Transverse colon (tissue), 3 donors: ENCODE measurements around the gene TICAM2.

ENCODE experiments used
- EP300 ChIP-seq: sonication (generic); formaldehyde crosslinking; IDR thresholded peaks from one replicate; pipeline ENCODE4 v1.6.1; 2017; ENCODE audit warnings: antibody characterized with exemption, low read depth
- POLR2A ChIP-seq: fragments of 450-650 bp; IDR thresholded peaks from one replicate; pipeline ENCODE4 v1.6.1; 2016; ENCODE audit warnings: antibody characterized with exemption, mild to moderate bottlenecking, moderate library complexity
- TF ChIP-seq, protein P1 (sequence below), 5 experiments: fragments of 200-600 bp in 3 of 5; fragments of 450-650 bp in 2 of 5; sonication (generic) in 3 of 5; IDR thresholded peaks; 1 replicate in 2 of 5; 2 replicates in 3 of 5; pipeline ENCODE4 v1.5.1; 2016 to 2017; ENCODE audit warnings: antibody characterized with exemption in 5 of 5, inconsistent platforms in 3 of 5, mild to moderate bottlenecking in 2 of 5, moderate library complexity in 1 of 5

DNA sequence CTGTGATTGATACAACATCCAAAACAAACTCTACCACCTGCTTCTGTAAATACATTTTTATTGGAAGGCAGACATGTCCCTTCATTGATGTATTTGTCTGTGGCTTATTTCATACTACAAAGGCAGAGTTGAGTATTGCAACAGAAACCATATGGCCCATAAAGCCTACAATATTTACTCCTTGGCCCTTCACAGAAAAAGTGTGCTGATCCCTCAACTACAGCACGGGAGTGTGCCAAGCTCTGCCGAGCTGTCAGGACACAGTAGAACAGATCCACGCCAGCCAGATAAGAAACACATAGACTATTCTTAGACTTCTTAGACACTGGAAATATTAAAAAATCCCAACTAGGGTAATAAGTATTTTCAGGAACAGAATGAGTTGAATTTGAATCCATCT lies 13.2 kb downstream of the TICAM2 start:
- TF ChIP-seq POLR2A (no peak), EP300 (no peak)
- TF ChIP-seq, protein P1, sequence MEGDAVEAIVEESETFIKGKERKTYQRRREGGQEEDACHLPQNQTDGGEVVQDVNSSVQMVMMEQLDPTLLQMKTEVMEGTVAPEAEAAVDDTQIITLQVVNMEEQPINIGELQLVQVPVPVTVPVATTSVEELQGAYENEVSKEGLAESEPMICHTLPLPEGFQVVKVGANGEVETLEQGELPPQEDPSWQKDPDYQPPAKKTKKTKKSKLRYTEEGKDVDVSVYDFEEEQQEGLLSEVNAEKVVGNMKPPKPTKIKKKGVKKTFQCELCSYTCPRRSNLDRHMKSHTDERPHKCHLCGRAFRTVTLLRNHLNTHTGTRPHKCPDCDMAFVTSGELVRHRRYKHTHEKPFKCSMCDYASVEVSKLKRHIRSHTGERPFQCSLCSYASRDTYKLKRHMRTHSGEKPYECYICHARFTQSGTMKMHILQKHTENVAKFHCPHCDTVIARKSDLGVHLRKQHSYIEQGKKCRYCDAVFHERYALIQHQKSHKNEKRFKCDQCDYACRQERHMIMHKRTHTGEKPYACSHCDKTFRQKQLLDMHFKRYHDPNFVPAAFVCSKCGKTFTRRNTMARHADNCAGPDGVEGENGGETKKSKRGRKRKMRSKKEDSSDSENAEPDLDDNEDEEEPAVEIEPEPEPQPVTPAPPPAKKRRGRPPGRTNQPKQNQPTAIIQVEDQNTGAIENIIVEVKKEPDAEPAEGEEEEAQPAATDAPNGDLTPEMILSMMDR (IDR thresholded peaks at IDR 0.05), result no peak
